CD4-positive, alpha-beta T cell treated with Interleukin-12 subunit alpha and Interleukin-12 subunit beta, for 1 hour (primary cell): Measurements from ENCODE around the gene ZNF256.

Experiments used
- DNase-seq: peaks from one replicate; pipeline ENCODE4 v3.0.0-alpha.2; 2020

The ZNF256 gene

GRCh38 chr19:57947419-57948134 is at the start of gene ZNF256:
TSS of gene ZNF256 (minus strand) at chr19:57947706. CDS start at chr19:57947474, 232 bp downstream.
- DNase-seq, result peak; percentile 90

- no peak for DNase-seq
Observed at GRCh38 chr19:57992841-57993240, 45.3 kb upstream of the ZNF256 start.

- DNase-seq, result no peak
Observed at GRCh38 chr19:57978586-57979289, 31.2 kb upstream of the ZNF256 start.

DNA sequence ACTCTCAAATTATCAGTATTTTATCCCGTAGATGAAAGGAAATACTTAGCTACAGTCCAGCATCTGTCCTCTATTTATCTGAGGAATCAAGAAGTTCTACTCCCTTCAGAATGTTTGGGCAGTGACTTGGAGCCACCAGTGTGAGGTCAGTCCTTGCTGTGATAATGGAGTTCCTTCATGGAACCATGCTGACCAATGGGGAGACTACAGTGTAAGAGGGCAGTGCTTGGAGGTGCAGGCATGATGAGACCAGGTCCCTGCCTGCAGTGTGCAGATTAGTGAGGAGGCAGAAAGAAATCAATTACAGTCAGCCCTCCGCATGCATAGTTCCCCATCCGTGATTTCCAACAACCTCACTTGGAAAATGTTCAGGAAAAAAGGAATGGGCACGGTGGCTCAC is 26.9 kb upstream of the ZNF256 start, which contains the start of gene C19orf18:
C19orf18 (minus strand) TSS at position 101 of the 400 bp plus-strand sequence. CDS start 102 bp downstream, outside the sequence.
- no peak for DNase-seq

- no peak for DNase-seq
Observed at GRCh38 chr19:57964761-57965160, 17.3 kb upstream of the ZNF256 start.

GRCh38 chr19:57961785-57962184 is 14.3 kb upstream of the ZNF256 start:
- no peak for DNase-seq

DNA sequence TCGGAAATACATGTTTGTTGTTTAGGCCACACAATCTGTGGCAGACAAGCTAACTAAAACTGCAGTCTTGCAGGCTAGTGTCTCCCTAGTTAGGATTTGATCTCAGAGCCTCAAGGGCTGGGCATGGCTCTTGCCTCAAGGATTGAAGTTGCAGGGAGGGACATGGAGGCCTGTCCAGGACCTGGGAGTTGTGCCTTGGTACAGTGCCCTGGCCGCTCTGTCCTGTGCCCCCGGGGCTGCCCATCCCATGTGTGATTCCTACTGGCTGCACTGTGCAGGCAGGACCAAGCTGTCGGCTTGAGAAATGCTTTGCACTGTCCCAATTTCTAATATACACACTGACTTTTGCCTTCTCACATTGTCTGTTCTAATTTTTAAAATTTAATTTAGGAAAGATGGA is 7.5 kb upstream of the ZNF256 start:
- no peak for DNase-seq

DNA sequence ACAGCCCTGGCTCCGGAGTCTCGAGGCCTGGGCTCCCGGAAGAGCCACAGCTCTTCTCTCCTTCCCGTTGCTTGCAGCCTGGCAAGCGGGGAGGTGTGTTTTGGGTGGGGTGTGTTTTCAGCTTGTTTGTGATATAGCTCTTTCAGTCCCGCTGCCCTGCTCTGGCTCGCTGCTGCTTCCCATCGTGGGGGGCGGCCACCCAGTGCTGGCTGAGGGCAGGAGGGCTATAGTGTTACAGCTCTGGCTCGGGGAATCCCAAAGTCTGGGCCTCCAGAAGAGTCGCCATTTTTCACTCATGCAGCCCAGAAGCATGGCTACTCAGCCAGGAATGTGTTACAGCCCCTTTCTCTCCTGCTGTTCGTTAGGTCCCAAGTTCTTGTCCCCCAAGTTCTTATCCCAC is 2.2 kb upstream of the ZNF256 start:
- no peak for DNase-seq

DNA sequence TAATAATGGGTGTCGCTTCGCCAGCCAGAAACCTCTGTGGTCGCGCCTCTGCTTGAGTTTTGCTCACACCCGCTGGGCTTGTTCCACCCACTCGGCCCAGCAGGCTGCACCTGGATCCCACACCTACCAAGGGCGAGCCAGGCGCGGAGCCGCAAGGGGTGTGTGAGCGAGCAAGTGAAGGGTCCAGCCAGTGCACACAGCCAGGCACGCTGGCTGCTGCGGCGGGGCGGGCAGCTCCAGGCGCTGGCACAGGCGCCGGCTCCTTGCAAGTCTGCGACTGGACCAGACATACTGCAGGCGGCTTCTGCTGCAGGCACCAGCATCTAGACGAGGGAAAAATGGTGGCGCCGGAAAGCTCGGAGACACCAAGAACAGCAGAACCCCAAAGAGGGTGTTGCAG is 1.8 kb upstream of the ZNF256 start:
- no peak for DNase-seq

- DNase-seq, result no peak
Observed at GRCh38 chr19:57947088-57947418, 453 bp downstream of the ZNF256 start.

DNA sequence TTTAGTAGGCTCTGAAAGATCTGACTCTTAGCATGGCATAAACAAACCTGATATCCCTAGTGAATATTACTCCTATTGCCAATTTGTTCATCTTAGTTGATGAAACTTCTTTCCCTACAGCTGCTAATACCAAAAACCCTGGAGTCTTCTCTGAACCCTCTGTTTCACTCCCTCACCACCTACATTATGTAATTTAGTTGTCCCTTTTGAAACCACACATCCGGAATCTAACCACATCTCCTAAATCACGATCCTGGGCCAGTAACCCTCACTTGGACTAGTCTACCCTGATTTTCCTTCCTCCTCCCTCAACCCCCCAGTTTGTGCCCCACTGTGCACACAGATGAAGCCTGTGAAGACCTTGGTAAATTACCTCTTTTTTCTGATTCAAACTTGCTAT is 1.2 kb downstream of the ZNF256 start:
- DNase-seq, result no peak

DNA sequence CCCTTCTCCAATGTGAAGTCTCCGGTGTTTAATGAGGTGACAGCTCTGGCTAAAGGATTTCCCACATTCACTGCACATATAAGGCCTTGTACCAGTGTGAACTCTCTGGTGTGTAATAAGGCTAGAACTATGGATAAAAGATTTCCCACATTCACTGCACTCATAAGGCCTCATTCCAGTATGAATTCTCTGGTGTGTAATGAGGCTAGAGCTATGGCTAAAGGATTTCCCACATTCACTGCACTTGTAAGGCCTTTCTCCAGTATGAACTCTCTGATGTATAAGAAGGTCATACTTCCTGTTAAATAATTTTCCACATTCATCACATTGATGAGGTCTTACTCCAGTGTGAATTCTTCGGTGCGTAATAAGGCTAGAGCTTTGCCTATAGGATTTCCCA is 5.9 kb downstream of the ZNF256 start:
- no peak for DNase-seq

GRCh38 chr19:57935731-57936130 is 11.8 kb downstream of the ZNF256 start:
- DNase-seq, result no peak

DNA sequence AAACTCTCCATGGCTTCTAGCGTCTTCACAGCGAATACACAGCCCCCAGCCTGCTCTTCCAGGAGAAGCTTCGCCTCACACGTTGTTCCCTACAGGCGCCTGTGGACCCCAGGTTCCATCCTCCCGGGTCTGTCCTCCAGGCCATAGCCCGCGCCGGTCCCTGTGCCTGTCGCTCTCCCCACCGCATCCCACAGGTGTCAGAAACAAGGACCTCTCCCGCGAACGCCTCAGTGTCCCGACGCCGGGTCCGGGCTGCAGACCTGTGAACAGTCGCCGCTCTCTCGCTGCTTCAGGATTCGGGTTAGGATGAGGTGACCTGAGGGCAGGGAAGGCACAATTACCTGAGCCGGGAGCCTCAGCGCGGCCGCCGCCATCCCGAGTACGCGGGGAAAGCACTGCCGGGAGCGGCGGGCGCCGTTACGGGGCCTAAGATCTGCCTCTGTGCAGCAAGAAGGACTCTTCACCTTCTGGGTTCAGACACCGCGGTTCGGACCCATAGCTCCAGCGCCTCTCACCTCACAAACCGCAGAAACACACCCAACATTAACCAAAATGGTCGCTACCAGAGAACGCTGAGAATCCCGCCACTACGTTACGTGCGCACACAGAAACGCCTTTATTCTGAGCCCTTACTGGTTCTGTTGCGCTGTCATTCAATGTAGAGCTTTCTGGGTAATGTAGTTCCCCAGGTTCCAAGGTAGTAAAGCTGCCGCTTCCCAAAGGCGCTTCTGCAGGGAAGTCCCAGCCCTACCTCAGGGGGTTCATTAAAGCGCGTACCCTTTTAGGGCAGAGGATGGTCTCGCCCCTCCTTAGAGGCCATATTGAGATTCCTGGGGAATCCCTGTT is 12.5 kb downstream of the ZNF256 start, which contains the start of gene ZNF418:
ZNF418 (minus strand) TSS at position 583 of the 846 bp plus-strand sequence. CDS start 1,580 bp downstream, outside the sequence.
- DNase-seq, result peak; percentile 68

DNA sequence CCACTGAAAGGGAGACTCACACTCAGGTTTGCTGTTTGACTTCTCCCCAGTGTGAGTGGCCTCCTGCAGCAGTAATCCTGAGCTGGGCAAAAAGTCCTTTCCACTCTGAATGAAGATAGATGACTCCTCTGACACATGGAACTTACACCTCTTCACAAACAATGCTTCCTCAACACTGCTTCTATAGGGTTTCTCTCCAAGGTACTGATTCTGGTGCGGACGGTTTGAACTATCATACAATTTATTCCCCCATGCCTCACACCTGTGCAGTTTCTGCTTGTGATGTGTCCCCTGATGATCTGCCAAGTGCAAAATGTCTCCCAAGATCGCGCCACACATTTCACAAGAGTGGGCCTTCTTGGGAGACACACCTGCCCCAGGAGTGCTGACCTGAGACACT is 19.9 kb downstream of the ZNF256 start:
- no peak for DNase-seq

GRCh38 chr19:57916168-57916995 is 31.1 kb downstream of the ZNF256 start, which contains the start of gene ZNF417:
TSS of gene ZNF417 (minus strand) at chr19:57916592. CDS start at chr19:57916411, 181 bp downstream.
- peak; percentile 94 for DNase-seq

GRCh38 chr19:57914531-57914930 is 33.0 kb downstream of the ZNF256 start:
- DNase-seq, result no peak

- DNase-seq, result no peak
Observed at GRCh38 chr19:57907394-57907793, 40.1 kb downstream of the ZNF256 start.

GRCh38 chr19:57905258-57905657 is 42.2 kb downstream of the ZNF256 start:
- no peak for DNase-seq

DNA sequence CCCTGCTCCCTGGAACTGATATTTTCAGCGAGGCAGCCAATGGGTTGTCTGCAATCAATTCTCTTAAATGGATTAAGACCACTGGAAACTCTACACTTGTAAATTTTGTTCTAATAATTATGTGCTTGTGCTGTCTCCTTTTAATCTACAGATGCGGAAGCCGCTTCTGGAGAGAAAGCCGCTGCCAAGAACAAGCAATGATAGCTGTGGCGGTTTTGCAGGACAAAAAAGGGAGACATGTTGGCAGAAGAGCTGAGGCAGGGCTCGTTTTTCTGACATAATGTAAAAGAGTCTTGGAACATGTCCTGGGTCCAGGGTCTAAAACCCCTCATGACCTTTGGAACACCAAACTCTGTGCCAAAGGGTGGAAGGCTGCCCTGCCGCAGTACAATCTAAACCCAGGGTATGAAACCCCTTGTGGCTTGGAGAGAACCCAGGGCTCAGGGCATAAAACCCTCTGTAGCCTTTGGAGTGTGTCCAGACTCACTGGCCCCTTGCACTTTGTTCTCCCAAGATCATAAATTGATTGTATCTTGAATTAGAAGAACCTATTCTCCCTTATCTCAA is 43.8 kb downstream of the ZNF256 start:
- DNase-seq, result no peak

DNA sequence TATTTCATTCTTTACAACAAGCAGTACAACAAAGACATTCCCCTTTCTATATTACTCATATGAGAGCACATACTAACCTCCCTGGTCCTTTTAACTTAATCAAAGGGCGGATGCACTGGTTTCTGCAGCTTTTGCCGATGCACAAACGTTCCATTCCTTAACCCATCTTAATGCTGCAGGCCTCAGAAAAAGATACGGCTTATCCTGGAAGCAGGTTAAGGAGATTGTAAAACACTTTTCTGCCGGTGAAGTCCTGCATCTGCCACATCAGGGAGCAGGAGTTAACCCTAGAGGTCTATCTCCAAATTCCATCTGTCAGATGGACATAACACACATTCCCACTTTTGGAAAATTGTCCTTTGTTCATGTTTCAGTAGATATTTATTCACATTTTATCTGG is 47.2 kb downstream of the ZNF256 start:
- DNase-seq, result no peak
